Measurements from ENCODE around the gene TTYH3. TPM values are rescaled to one million over a fixed set of nuclear protein-coding genes. Genes with fewer than 3 reads are reported as not detected.

TTYH3 gene
- total and polyA plus RNA-seq, 10 donors = 11.9 to 158 (median 72.8) TPM

DNA sequence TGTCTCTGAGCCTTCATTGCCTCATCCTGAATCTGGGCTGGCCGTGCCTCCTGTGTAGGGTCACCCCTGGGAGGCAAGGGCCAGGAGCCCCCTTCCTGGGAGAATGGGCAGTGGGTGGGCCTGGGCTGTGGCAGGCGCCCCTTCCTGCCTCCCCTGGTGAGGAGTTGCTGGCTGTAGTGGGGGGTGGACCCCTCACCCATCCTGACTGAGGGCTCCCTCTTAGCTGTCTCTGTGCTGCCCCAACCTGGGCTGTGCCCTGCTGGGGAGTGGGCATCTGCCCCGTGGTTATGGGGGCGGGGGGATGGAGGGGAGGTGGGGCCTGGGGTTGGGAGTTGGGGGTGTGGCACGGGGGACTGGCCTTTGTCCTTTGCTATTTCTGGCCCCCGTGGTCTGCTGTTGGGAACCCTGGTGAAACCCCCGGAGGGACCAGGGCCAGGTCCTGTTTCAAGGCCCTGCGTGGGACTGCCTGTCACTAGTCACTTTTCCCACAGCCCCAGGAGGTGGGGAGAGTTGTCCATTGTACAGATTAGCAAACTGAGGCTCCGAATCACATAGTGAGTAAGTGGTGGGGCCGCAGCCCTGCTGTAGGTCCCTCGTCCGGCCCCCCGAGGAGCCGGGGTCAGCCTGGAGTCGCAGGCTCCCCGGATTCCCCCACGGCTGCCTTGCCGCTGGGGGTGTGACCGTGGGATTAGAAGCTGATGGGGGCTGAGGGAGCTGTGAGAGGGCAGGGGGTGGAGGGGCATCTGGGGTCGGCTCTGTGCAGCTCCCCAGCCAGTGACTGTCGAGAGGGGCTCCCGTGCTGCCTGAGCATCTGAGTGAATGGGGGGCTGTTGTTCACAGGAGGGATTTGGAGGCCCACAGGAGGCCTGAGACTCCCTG is 2.7 kb downstream of the TTYH3 start:
- H3K36me3 ChIP-seq = peaks cover 0 to 19% (median 0%) of the 10 kb centered on the region in 6 donors
- intact Hi-C loops (cut with DNase I; ENCODE audit: low total_unique reads) = no loop called here
- 81 to 92% (median 88%) methylated on average over 14 to 22 of the region's 22 CpGs for WGBS, 5 donors
- peak overlapping the region; percentile 82 to 94 (median 89) for H3K27ac ChIP-seq
- no peaks in the 10 kb centered on the region for H3K9me3 ChIP-seq
- TF ChIP-seq POLR2A (IDR thresholded peaks at IDR 0.05) = no peak
- TF ChIP-seq POLR2AphosphoS5 (IDR thresholded peaks at IDR 0.05) = no peak
- TF ChIP-seq, protein P1, sequence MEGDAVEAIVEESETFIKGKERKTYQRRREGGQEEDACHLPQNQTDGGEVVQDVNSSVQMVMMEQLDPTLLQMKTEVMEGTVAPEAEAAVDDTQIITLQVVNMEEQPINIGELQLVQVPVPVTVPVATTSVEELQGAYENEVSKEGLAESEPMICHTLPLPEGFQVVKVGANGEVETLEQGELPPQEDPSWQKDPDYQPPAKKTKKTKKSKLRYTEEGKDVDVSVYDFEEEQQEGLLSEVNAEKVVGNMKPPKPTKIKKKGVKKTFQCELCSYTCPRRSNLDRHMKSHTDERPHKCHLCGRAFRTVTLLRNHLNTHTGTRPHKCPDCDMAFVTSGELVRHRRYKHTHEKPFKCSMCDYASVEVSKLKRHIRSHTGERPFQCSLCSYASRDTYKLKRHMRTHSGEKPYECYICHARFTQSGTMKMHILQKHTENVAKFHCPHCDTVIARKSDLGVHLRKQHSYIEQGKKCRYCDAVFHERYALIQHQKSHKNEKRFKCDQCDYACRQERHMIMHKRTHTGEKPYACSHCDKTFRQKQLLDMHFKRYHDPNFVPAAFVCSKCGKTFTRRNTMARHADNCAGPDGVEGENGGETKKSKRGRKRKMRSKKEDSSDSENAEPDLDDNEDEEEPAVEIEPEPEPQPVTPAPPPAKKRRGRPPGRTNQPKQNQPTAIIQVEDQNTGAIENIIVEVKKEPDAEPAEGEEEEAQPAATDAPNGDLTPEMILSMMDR (IDR thresholded peaks at IDR 0.05 in 8 of 11, conservative IDR thresholded peaks at IDR 0.05 in 3 of 11) = no peak
- peak overlapping the region in 6 of 8 donors; percentile 58 to 94 (median 76) for H3K4me3 ChIP-seq
- H3K4me1 ChIP-seq = peaks cover 54 to 95% (median 86%) of the 10 kb centered on the region in 6 donors
- DNase-seq = peak; percentile 80
- no peaks in the 10 kb centered on the region for H3K27me3 ChIP-seq (replicated peaks in 1 of 7)

DNA sequence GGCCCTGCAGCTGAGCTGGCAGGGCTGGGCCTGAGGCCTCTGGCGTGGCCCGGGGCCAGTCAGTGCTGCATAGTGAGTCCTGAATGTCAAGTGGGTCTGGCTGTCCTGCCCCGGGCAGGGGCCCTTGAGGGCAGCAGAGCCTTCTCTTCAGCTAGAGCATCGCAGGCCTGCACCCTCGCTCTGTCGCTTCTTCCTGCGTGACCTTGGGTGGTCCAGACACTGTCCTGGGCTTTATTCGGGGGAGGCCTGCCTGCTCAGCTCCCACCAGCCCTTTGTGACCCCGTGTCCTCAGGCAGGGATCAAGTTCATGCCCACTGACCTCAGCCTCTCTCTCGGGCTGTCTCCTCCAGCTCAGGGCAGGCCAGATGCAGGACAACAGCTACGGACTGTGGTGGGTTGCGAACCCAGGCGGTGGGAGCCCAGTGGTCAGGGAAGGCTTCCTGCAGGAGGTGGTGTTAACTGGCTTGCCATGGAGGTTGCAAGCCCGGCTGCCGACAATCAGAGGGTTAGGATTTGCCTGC is 3.4 kb downstream of the TTYH3 start:
- Histone ChIP-seq H3K36me3 (peaks cover 0 to 26% (median 0%) of the 10 kb centered on the region in 6 donors), H3K9me3 (no peaks in the 10 kb centered on the region), H3K27me3 (replicated peaks in 1 of 7) (no peaks in the 10 kb centered on the region), H3K4me1 (peaks cover 55 to 95% (median 88%) of the 10 kb centered on the region in 6 donors), H3K4me3 (peak overlapping the region in 1 of 8 donors; percentile 94), H3K27ac (peak overlapping the region in 5 of 8 donors; percentile 71 to 94 (median 92))
- intact Hi-C loops (cut with DNase I; ENCODE audit: low total_unique reads) = no loop called here
- 87 to 92% (median 89%) methylated on average over 10 to 15 of the region's 15 CpGs for WGBS, 5 donors
- DNase-seq = peak; percentile 76
- TF ChIP-seq POLR2AphosphoS5 (IDR thresholded peaks at IDR 0.05) = peak in 1 of 3 donors; percentile 28
- TF ChIP-seq POLR2A (IDR thresholded peaks at IDR 0.05) = no peak

DNA sequence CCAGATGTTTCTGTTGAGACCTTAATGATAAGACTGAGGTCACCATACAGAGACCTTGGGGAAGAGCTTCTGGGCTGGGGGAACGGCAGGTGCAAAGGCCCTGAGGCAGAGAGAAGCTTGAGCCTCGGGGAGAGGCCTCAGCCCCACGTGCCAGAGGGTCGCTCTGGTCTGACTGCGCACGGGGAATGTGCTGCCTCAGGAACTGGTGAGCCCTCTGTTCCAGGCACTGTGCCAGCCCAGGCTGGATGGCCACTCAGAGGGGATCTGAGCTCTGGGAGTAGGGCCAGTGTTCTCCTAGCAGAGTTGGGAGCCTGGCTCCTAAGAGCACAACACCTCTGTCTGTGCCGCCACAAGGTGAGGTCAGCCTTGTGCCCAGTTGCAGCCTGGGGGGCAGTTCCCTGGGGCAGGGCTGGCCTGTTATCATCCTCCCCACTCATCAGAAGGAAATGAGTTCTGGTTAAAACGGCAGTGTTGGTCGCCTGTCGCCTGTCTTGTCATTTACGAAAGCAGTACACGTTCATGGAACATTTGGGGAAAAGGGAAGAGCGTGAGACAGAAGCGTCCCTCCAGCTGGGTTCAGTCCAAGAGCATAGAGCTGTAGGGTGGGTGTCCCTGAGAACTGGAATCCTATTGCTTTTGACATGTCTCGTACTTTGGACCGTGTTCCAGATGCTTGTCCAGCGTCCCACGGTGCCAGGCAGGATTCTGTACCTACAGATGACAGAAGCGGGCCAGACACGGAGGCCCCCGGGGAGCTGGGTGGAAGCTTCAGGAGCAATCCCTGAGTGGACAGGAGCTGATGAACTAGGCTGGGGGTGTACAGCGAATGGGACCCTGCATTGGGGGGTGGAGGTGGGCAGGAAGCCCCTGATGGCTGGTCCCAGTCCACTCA is 4.3 kb downstream of the TTYH3 start:
- peaks cover 0 to 28% (median 0%) of the 10 kb centered on the region in 6 donors for H3K36me3 ChIP-seq
- no peaks in the 10 kb centered on the region for H3K27me3 ChIP-seq (replicated peaks in 1 of 7)
- H3K4me3 ChIP-seq = no peak overlapping the region
- peak; percentile 84 for DNase-seq
- intact Hi-C loops (cut with DNase I; ENCODE audit: low total_unique reads) = no loop called here
- peaks cover 63 to 95% (median 88%) of the 10 kb centered on the region in 6 donors for H3K4me1 ChIP-seq
- H3K9me3 ChIP-seq = no peaks in the 10 kb centered on the region
- no peak for TF ChIP-seq POLR2A (IDR thresholded peaks at IDR 0.05)
- peak; percentile 23 to 68 (median 64) for TF ChIP-seq POLR2AphosphoS5 (IDR thresholded peaks at IDR 0.05)
- 57 to 76% (median 64%) methylated on average over 16 to 22 of the region's 22 CpGs for WGBS, 5 donors
- peak overlapping the region in 7 of 8 donors; percentile 70 to 94 (median 91) for H3K27ac ChIP-seq

DNA sequence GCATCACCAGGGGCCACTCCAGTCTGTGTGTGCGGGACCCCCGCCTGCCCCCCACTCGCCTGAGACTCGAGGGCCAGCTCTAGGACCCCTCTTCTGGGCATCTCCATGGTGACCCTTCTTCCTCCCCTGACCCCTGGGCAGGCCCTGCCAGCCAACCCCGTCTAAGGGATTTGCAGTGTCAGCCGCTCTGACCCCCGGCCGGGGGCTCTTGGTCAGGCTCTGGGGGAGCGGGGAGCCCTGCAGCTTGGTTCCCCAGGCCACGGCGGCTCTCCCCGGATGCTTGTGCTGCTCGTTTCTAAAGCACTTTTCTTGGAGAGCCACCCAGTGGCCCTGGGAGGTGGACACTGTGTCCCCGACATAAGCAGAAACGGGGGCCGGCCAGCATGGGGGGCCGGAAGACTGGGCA is 5.3 kb downstream of the TTYH3 start:
- Histone ChIP-seq H3K4me3 (peak overlapping the region in 2 of 8 donors; percentile 7 to 41), H3K9me3 (no peaks in the 10 kb centered on the region), H3K4me1 (peaks cover 68 to 100% (median 94%) of the 10 kb centered on the region in 6 donors), H3K27ac (peak overlapping the region in 7 of 8 donors; percentile 70 to 94 (median 91)), H3K27me3 (replicated peaks in 1 of 7) (no peaks in the 10 kb centered on the region), H3K36me3 (peaks cover 0 to 28% (median 0%) of the 10 kb centered on the region in 6 donors)
- 62 to 79% (median 71%) methylated on average over 13 to 17 of the region's 17 CpGs for WGBS, 5 donors
- TF ChIP-seq POLR2A (IDR thresholded peaks at IDR 0.05) (no peak), POLR2AphosphoS5 (IDR thresholded peaks at IDR 0.05) (no peak)
- TF ChIP-seq, protein P1 (IDR thresholded peaks at IDR 0.05 in 8 of 11, conservative IDR thresholded peaks at IDR 0.05 in 3 of 11) = no peak
- intact Hi-C loops (cut with DNase I; ENCODE audit: low total_unique reads) = no loop called here
- DNase-seq = no peak

Measured in spleen (tissue), 11 donors.